ENCODE data around the gene SFXN4.
"Not testable (repeated sequence)": the region's sequence is repeated elsewhere in the genome, so short reads cannot be mapped to it uniquely, and the experiment has no call there.

Gene SFXN4

DNA sequence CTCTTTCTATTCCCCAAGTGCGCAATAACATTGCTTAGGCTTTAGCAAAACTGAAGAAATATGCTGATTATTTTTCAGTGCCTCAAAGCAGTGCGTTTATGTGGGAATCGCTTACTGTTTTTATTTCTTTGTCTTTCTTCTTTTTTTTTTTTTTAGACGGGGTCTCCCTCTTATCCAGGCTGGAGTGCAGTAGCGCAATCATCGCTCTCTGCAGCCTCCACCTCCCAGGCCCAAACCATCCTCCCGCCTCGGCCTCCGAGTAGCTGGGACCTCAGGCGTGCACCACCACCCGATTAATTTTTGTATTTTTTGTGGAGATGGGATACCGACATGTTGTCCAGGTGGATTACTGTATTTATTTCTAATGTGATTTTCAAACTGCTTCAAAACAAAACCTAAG lies 60.4 kb downstream of the SFXN4 start:
- DNase-seq, result no peak

DNA sequence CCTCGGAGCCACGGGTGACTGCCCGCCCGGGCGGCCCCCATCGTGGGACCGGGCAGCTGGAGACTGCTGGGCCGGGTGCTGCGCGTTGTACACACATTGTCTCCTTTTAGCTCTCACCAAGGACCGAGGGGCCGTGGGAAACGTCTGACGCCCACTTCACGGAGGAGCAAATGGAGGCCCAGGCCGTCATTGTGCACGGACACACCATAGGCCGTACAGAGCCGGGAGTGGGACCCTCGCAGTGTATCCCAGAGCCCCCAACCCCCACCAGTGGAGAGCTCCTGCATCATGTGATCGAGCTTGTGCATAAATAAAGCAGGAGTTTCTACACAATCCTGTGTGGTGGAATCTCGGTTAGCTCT lies 60.9 kb downstream of the SFXN4 start:
- no peak for DNase-seq

DNA sequence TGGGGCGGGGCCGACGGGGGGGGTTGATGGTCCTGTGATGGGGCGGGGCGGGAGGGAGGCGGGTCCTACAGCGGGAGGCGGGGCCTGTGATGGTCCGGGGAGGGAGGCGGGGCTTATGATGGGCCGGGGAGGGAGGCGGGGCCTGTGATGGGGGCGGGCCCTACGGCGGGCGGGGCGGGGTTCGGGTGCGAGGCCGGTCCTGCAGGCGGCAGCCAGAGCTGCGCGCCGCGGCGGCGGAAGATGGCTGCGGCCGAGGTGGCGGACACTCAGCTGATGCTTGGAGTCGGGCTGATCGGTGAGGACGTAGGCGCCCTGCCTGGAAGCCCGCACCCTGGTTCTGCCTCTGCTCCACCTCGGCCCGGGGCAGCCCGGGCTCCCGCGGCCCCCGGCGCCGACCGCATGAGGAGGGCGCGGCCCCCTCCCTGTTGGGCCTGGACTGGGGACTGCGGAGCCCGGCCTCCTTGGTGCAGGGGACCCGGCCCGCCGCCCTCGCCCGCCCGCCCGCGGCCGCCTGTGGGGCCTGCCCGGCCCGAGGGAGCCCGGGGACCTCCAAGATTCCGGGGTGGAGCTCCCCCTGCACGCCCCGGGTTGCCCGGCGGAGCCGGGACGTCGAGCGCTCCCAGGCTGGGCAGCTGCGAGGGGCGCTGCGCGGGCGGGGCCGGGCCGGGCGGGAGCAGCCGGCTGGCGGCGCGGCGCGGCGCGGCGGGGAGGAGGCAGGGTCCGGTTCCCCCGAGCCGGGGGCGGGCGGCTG lies 61.4 kb downstream of the SFXN4 start, which contains the start of gene DENND10:
Gene DENND10, plus strand, starts transcription at position 211 of the 751 bp plus-strand sequence. Its CDS starts 30 bp downstream, at position 241.
- peak; percentile 38 to 57 for DNase-seq

DNA sequence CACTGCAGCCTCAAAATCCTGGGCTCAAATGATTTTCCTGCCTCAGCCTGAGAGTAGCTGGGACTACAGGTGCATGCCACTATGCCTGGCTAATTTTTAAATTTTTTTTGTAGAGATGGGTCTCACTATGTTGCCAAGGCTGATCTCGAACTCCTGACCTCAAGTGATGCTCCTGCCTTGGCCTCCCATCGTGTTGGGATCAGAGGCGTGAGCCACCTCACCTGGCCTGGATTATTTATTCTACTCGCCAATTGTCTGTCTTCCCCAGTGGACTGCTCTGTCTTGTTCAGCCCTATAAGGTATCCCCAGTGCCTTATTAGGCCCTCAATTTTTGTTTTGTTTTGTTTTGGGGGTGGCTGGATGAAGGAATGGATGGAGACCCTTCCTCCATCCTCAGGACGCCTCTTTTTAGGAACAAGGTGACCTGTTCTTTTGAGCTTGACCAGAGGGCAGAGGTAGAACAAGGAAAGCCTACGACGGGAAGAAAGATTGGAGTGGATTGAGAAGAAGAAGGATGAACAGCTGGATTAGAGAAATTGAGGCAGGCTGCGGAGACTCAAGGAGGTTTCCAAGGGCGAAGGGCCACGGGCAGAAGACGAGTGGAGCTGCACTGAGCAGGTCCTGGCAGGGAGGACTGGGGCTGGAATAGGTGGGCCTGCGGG lies 62.1 kb downstream of the SFXN4 start:
- no peak for DNase-seq

DNA sequence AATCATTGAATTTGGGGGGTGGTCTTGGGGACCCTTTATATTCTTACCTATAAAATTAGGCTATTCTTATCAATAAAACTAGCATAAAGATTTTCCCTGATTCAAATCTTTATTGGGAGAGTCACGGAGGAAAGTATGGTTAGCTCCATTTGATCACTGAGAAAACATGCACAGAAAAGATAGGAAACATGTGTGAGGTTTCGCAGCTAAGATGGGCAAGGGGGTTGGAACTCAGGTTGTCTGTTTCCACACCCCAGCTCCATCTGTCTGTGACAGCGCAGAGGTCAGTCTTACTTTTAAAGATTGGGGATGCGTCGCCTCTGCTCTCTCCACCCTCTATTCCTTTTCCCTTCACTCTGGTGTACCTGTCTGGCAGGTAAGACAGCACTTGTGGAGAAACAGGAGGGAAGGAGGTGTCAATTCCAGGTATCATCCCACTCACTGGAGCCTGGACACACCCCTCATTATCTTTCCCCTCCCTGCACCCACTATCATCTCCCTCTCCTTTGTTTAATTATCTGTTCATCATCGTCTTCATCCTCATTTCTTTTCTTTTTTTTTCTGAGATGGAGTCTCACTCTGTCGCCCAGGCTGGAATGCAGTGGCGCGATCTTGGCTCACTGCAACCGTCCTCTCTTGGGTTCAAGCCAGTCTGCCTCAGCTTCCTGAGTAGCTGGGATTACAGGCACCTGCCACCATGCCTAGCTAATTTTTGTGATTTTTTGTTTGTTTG lies 64.0 kb downstream of the SFXN4 start:
- peak in 1 of 2 experiments; percentile 1 for DNase-seq

DNA sequence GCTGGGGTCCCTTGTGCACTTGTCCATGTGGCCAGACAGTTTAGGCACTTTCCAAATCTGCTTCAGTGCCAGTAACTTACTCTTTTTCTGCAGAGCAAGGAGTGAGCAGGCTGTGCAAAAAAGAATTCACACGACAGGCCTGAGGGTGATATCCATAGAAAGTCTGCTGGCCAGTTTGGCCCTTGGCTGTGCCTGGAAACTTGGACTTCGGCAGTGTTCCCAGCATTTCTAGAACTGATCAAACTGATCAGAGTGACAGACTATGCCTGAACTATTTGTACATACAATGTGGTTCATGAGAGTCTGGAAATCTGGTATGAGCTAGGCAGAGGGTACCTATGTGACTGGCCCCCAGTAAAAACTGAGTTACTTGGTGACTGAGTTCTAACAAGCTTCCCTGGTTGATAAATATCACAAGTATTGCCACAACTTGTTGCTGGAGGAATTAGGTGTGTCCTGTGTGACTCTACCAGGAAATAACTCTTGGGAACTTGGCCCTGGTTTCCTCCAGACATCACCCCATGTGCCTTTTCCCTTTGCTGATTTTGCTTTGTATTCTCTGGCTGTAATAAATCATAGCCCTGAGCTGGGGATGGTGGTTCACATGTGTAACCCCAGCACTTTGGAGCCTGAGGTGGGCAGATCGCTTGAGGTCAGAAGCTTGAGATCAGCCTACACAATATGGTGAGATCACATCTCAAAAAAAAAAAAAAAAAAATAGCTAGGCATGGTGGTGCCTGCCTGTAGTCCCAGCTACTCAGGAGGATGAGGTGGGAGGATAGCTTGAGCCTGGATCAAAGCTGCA lies 64.9 kb downstream of the SFXN4 start:
- no peak for DNase-seq

DNA sequence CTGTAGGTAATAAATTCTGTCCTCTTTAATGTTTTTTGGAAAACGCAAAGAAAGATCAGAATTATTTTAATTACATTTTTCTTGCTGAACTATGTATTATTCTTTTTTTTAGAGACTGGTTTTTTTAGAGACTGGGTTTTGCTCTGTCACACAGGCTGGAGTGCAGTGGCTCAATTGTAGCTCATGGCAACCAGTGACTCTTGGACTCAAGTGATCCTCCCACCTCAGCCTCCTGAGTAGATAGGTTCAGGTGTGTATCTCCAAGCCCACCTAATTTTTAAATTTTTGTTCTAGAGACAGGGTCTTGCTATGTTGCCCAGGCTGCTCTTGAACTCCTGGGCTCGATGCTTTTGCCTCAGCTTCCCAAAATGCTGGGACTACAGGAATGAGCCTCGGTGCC lies 66.9 kb downstream of the SFXN4 start:
- no peak for DNase-seq

DNA sequence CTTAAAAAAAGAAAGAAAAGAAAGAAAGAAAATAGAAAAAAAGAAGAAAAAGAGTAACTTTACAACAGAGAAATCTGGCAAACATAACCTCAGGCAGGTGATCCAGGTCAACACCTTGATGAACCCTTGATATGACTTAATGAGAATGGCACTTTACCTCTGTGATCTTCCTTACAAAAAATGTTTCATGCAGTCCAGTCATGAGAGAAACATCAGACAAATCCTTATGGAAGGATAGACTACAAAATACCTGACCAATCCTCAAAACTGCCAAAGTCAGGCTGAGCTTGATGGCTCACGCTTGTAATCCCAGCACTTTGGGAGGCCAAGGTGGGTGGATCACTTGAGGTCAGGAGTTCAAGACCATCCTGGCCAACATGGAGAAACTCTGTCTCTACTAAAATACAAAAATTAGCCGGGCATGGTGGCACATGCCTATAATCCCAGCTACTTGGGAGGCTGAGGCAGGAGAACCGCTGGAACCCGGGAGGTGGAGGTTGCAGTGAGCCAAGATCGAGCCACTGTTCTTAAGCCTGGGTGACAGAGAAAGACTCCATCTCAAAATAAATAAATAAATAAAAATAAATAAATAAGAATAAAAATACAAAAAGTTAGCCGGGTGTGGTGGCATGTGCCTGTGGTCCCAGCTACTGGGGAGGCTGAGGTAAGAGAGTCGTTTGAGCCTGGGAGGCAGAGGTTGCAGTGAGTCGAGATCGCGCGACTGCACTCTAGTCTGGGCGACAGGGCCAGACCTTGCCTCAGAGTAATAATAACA lies 68.7 kb downstream of the SFXN4 start:
- not testable (repeated sequence) for DNase-seq

DNA sequence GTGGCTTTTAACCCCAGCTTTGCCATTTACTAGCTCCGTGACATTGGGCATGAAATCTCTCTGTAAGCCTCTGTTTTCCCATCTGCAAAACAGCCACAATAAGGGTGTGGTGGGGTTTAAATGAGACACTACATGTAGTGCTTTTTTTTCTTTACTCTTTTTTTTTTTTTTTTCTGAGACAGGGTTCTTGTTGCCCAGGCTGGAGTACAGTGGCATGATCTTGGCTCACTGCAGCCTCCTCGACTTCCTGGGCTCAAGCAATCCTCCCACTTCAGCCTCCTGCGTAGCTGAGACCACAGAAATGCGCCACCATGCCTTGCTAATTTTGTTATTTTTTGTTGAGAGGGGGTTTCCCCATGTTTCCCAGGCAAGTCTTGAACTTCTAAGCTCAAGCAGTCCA lies 69.9 kb downstream of the SFXN4 start:
- no peak for DNase-seq

DNA sequence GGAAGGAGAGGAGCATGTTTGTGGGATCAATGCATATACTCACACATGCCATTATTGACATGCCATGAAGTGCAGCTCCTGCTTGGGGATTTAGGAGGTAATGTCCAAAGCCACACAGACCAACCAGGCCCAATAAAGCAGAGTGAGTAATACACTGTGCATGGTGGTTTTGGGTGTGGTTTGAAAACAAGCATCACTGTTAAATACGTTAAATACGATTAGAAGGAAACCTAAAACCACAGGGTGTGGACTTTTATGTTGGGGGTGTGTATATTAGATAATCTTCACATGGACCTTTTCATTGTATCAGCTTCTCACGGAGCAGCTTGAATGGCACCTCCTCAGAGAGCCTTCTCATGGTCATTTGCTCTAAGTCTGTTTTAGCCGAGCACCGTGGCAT lies 74.5 kb downstream of the SFXN4 start:
- DNase-seq, result peak in 1 of 2 experiments; percentile 7
